Heart right ventricle (tissue), 16 donors: ENCODE results near the gene MTA1. TPM values are rescaled to one million over a fixed set of nuclear protein-coding genes. Genes with fewer than 3 reads are reported as not detected.

Experiments used
- ATAC-seq, 8 donors: fragments of 200-7000 bp; cut with Tn5 transposase; one replicate each; pipeline ENCODE4 v1.9.1; 2020; ENCODE audit warnings: mild to moderate bottlenecking in 8 of 8, moderate library complexity in 8 of 8, moderate number of reproducible peaks in 1 of 8
- DNase-seq, 2 donors: peaks; one replicate each; pipeline ENCODE4 v3.0.0-alpha.2; 2020
- H3K27ac ChIP-seq, 10 donors: fragments of 200-600 bp; sonication (generic) in 2 of 10; one replicate each; pipeline versions ENCODE4 v1.5.0 to v1.8.0; 2020 to 2022; ENCODE audit warnings: mild to moderate bottlenecking in 3 of 10
- H3K27me3 ChIP-seq, 7 donors: fragments of 200-600 bp; one replicate each; pipeline ENCODE4 v1.8.0; 2021 to 2022; ENCODE audit warnings: mild to moderate bottlenecking in 2 of 7
- H3K36me3 ChIP-seq, 9 donors: fragments of 200-600 bp; sonication (generic) in 1 of 9; one replicate each; pipeline versions ENCODE4 v1.5.0 to v1.8.0; 2020 to 2022; ENCODE audit warnings: mild to moderate bottlenecking in 2 of 9
- H3K4me1 ChIP-seq, 9 donors: fragments of 200-600 bp; sonication (generic) in 1 of 9; one replicate each; pipeline versions ENCODE4 v1.5.0 to v1.8.0; 2020 to 2022; ENCODE audit warnings: mild to moderate bottlenecking in 4 of 9
- H3K4me3 ChIP-seq, 10 donors: fragments of 200-600 bp; sonication (generic) in 2 of 10; one replicate each; pipeline versions ENCODE4 v1.5.0 to v1.8.0; 2020 to 2022; ENCODE audit warnings: mild to moderate bottlenecking in 7 of 10, moderate library complexity in 2 of 10
- H3K9me3 ChIP-seq, 11 donors: fragments of 200-600 bp in 10 of 11; sonication (generic) in 2 of 11; one replicate each; pipeline versions ENCODE4 v1.5.0 to v1.8.0; 2013 to 2022; ENCODE audit warnings: mild to moderate bottlenecking in 2 of 11, control low read depth in 1 of 11, moderate library complexity in 1 of 11
- CTCF ChIP-seq, 9 donors: fragments of 200-600 bp; sonication (generic) in 2 of 9; IDR thresholded peaks; one replicate each; pipeline versions ENCODE4 v1.5.0 to v1.8.0; 2021 to 2022; ENCODE audit warnings: antibody characterized with exemption in 9 of 9, mild to moderate bottlenecking in 5 of 9, moderate library complexity in 1 of 9
- WGBS, 2 donors: extraction: QIAGEN DNeasy Blood & Tissue Kit; methylation state at CpG; one replicate each; pipeline ENCODE4 v1.1.7; 2013; ENCODE audit warnings: inconsistent platforms in 1 of 2; 5-methylcytosine and 5-hydroxymethylcytosine counted together
- intact Hi-C, 10 donors: fragments of 100-400 bp; cut with DNase I; formaldehyde crosslinking; loops; one replicate each; pipeline versions ENCODE4 v1.11.1 to v1.14.2; 2022
- polyA plus RNA-seq, 2 donors: library from polyadenylated mRNA; stranded (reverse); fragments of 200-250 nt; gene quantifications; one replicate each; pipeline ENCODE4 v1.2.3, GENCODE V29; 2013
- total RNA-seq, 10 donors: library from RNA; stranded (reverse); fragmentation: NEBNext Ultra II Directional in 3 of 10; extraction: Animal tissue kit (Norgen Biotek cat#: 25700) in 3 of 10; gene quantifications; one replicate each; pipeline versions ENCODE4 v1.2.1 to v1.2.4, GENCODE V29; 2021 to 2023
- donor health status: Arrhythmogenic right ventricular cardiomyopathy.
- donor health status: ischemic (EF 13 %, LVEDD 7.1; RV severe dilation, severe dysfunction).
- donor health status: healthy with polysubstance abuse.
- donor health status: DM: no; HTN: yes; CAD: no.
- donor health status: DM: no; HTN: no; CAD: no.
- donor health status: ischemic (EF 25% LVEDD 6.9; RV normal size, moderate dysfunction).
- donor health status: ischemic (EF 25% LVEDD 5.7; RV mildly dilated, moderate dysfunction).
- donor health status: healthy.
- donor health status: DM: yes; HTN: yes; CAD: no.
- donor health status: Ischemic cardiomyopathy.
- donor health status: ischemic (EF 35%, LVEDD 5.7; RV mildly dilated, moderate dysfunction).
- donor health status: nonischemic (EF 11% LVEDD 7.7; RV severe dilation, severe dysfunction).
- donor health status: DM: yes; HTN: yes; CAD: no.
- donor health status: PGD.
- donor health status: ischemic (EF 29% LVEDD 5.4; RV normal size, mild dysfunction).
- donor health status: nonischemic (EF 23%, LVEDD 6.1; RV moderate dilation, normal function).

Gene MTA1
- total and polyA plus RNA-seq, 12 donors: 94.4 to 250 (median 133) TPM

GRCh38 chr14:105385322-105385637, 34.3 kb upstream of the MTA1 start:
- intact Hi-C loops: no loop called here
- no peak for ATAC-seq
- Histone ChIP-seq H3K36me3 (peaks cover 0 to 89% (median 10%) of the 10 kb centered on the region in 9 donors), H3K4me3 (no peak overlapping the region), H3K27ac (peak overlapping the region in 1 of 10 donors; percentile 56), H3K27me3 (no peaks in the 10 kb centered on the region), H3K9me3 (no peaks in the 10 kb centered on the region), H3K4me1 (peaks cover 0 to 32% (median 0%) of the 10 kb centered on the region in 9 donors)
- WGBS, 2 donors: 95 to 96% methylated on average over 19 of the region's 19 CpGs
- TF ChIP-seq CTCF (IDR thresholded peaks at IDR 0.05): no peak
- no peak for DNase-seq

GRCh38 chr14:105385698-105386365, 33.8 kb upstream of the MTA1 start:
- intact Hi-C loops: no loop called here
- peak overlapping the region in 1 of 10 donors; percentile 56 for H3K27ac ChIP-seq
- ATAC-seq (peak in 4 of 8 donors; percentile 8 to 37 (median 26)), DNase-seq (peak in 1 of 2 donors; percentile 33)
- peaks cover 0 to 84% (median 10%) of the 10 kb centered on the region in 9 donors for H3K36me3 ChIP-seq
- no peaks in the 10 kb centered on the region for H3K27me3 ChIP-seq
- WGBS, 2 donors: 92% methylated on average over 22 of the region's 22 CpGs
- peaks cover 0 to 38% (median 0%) of the 10 kb centered on the region in 9 donors for H3K4me1 ChIP-seq
- no peak overlapping the region for H3K4me3 ChIP-seq
- no peak for TF ChIP-seq CTCF (IDR thresholded peaks at IDR 0.05)
- H3K9me3 ChIP-seq: no peaks in the 10 kb centered on the region

DNA sequence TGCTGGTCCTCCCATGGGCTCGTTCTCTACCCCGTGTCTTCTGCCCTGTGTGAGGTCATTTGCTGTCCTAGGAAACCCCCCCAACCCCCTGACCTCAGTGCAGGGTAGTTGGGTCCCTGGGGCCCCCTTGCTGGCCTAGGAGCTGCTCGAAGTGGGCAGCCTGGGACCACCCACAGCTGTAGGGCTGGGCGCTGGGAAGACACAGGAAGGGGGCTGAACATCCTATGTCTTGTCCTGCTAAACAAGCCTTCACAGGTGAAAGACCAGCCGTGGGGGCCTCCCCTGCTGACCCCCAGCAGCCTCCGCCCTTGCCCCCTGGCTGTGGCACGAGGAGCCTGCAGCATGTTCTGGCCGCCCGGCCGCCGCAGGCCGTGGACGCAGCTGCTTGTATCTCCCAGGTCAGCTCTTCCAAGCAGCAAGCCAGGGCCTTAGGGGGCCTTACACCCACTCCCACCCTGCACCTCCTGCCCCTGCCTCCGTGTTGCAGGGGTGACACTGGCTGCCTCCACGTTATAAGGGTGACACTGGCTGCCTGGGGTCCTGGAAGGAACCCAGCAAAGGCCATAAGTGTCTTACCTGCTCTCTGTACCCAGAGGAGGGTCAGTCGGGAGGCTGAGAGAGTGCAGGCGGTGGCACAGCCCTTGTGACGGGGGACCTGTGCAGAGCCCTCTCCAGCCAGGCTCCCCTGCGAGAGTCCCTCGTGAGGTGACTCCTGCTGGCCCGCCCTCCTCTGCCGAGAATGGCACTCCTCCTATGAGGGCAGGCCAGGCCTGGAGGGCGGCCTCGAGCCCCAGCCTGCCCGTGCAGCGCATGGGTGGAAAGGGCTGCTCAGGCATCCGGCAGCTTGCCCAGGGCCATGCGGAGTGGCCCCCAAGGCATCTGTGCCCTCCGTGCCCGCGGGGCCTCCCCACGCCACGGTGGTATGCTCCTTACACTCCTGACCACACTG, 32.8 kb upstream of the MTA1 start:
- 93 to 94% methylated on average over 32 to 33 of the region's 33 CpGs for WGBS, 2 donors
- Histone ChIP-seq H3K27ac (no peak overlapping the region), H3K27me3 (no peaks in the 10 kb centered on the region), H3K9me3 (no peaks in the 10 kb centered on the region), H3K4me1 (peaks cover 0 to 41% (median 0%) of the 10 kb centered on the region in 9 donors), H3K36me3 (peaks cover 0 to 77% (median 10%) of the 10 kb centered on the region in 9 donors), H3K4me3 (no peak overlapping the region)
- intact Hi-C loops: no loop called here
- no peak for TF ChIP-seq CTCF (IDR thresholded peaks at IDR 0.05)
- DNase-seq (no peak), ATAC-seq (no peak)

- H3K27ac ChIP-seq: no peak overlapping the region
- no peak for TF ChIP-seq CTCF (IDR thresholded peaks at IDR 0.05)
- peaks cover 0 to 41% (median 0%) of the 10 kb centered on the region in 9 donors for H3K4me1 ChIP-seq
- H3K9me3 ChIP-seq: no peaks in the 10 kb centered on the region
- ATAC-seq (no peak), DNase-seq (no peak)
- no peak overlapping the region for H3K4me3 ChIP-seq
- no peaks in the 10 kb centered on the region for H3K27me3 ChIP-seq
- intact Hi-C loops: no loop called here
- H3K36me3 ChIP-seq: peaks cover 0 to 76% (median 10%) of the 10 kb centered on the region in 9 donors
- WGBS, 2 donors: 91 to 92% methylated on average over 10 of the region's 10 CpGs
Observed at GRCh38 chr14:105387530-105387922, 32.1 kb upstream of the MTA1 start.
